SK-N-SH (cell line): ENCODE results near the gene SERPINB12. TPM values are rescaled to one million over a fixed set of nuclear protein-coding genes. Genes with fewer than 3 reads are reported as not detected.

Source experiments
- CTCF ChIA-PET: fragments of 300-600, 350-600 bp; formaldehyde crosslinking; extraction: SDS; loops from one replicate; lab custom pipeline; 2021; lab: Yijun Ruan, JAX
- POLR2A ChIA-PET: fragments of 350-600 bp; sonication (Branson Sonifier 250); formaldehyde crosslinking; extraction: SDS; loops from one replicate; lab custom pipeline; 2020; ENCODE audit warnings: antibody characterized with exemption, inconsistent platforms; lab: Yijun Ruan, JAX
- DNase-seq: peaks from one replicate; pipeline ENCODE4 v3.0.0; 2012
- H2AFZ ChIP-seq: fragments of 200-600 bp; sonication (generic); 2 replicates; pipeline ENCODE4 v1.8.1; 2016; ENCODE audit warnings: antibody characterized with exemption, mild to moderate bottlenecking, low read depth
- H3F3A ChIP-seq: fragments of 200-600 bp; sonication (generic); replicated peaks from 2 replicates; pipeline ENCODE3; 2016; ENCODE audit warnings: antibody characterized with exemption, mild to moderate bottlenecking; ENCODE audit not compliant: insufficient read depth
- H3K27ac ChIP-seq, 2 experiments: fragments of 200-500 bp in 1 of 2; fragments of 200-600 bp in 1 of 2; sonication (Bioruptor generic) in 1 of 2; sonication (generic), shearing (Covaris generic) in 1 of 2; 2 replicates each; pipeline versions ENCODE4 v1.5.1 to v1.6.1; 2014 to 2016; ENCODE audit warnings: low read depth in 2 of 2, inconsistent platforms in 1 of 2, low read length in 1 of 2, mild to moderate bottlenecking in 1 of 2, mixed read lengths in 1 of 2
- H3K27me3 ChIP-seq: fragments of 200-600 bp; sonication (generic), shearing (Covaris generic); 2 replicates; pipeline ENCODE4 v1.6.1; 2016; ENCODE audit warnings: mixed run types; ENCODE audit not compliant: insufficient read depth
- H3K36me3 ChIP-seq, 2 experiments: fragments of 200-500 bp in 1 of 2; fragments of 200-600 bp in 1 of 2; sonication (Bioruptor generic) in 1 of 2; sonication (generic) in 1 of 2; replicated peaks in 1 of 2; 2 replicates each; pipeline versions ENCODE3 to v1.5.1; 2014 to 2016; ENCODE audit warnings: low read length in 1 of 2, mild to moderate bottlenecking in 1 of 2; ENCODE audit not compliant: insufficient read depth in 2 of 2, control insufficient read depth in 1 of 2
- H3K4me1 ChIP-seq, 2 experiments: fragments of 200-500 bp in 1 of 2; fragments of 200-600 bp in 1 of 2; sonication (Bioruptor generic) in 1 of 2; sonication (generic), shearing (Covaris generic) in 1 of 2; 2 replicates each; pipeline versions ENCODE4 v1.5.1 to v1.6.1; 2014 to 2016; ENCODE audit warnings: low read depth in 1 of 2, low read length in 1 of 2, mixed run types in 1 of 2; ENCODE audit not compliant: insufficient read depth in 2 of 2, control insufficient read depth in 1 of 2
- H3K4me2 ChIP-seq: fragments of 200-600 bp; sonication (generic), shearing (Covaris generic); 2 replicates; pipeline ENCODE4 v1.6.1; 2017; ENCODE audit warnings: mixed run types
- H3K4me3 ChIP-seq, 2 experiments: fragments of 200-500 bp in 1 of 2; fragments of 200-600 bp in 1 of 2; sonication (Bioruptor generic) in 1 of 2; sonication (generic), shearing (Covaris generic) in 1 of 2; 2 replicates each; pipeline versions ENCODE4 v1.5.1 to v1.8.1; 2014 to 2016; ENCODE audit warnings: low read depth in 2 of 2, inconsistent platforms in 1 of 2, low read length in 1 of 2, mild to moderate bottlenecking in 1 of 2, mixed read lengths in 1 of 2, moderate library complexity in 1 of 2
- H3K79me2 ChIP-seq: fragments of 200-600 bp; sonication (generic); 2 replicates; pipeline ENCODE4 v1.8.1; 2017; ENCODE audit warnings: mild to moderate bottlenecking; ENCODE audit not compliant: insufficient read depth
- H3K9ac ChIP-seq: fragments of 200-600 bp; sonication (generic); 2 replicates; pipeline ENCODE4 v1.6.1; 2017; ENCODE audit warnings: mixed run types
- H3K9me2 ChIP-seq: fragments of 200-600 bp; sonication (generic); 2 replicates; pipeline ENCODE4 v1.6.1; 2017; ENCODE audit warnings: mixed run types
- H3K9me3 ChIP-seq: fragments of 200-600 bp; sonication (generic); 2 replicates; pipeline ENCODE4 v1.6.1; 2017; ENCODE audit warnings: mixed run types, mild to moderate bottlenecking, moderate library complexity
- H4K20me1 ChIP-seq: fragments of 200-600 bp; sonication (generic); 2 replicates; pipeline ENCODE4 v1.6.1; 2017; ENCODE audit warnings: mild to moderate bottlenecking, mixed run types; ENCODE audit not compliant: insufficient read depth
- CHD2 ChIP-seq: fragments of 150-350 bp; IDR thresholded peaks from 2 replicates; pipeline ENCODE4 v1.6.1; 2018; ENCODE audit warnings: low read length; ENCODE audit not compliant: partially characterized antibody
- EP300 ChIP-seq, 2 experiments: IDR thresholded peaks; 2 replicates each; pipeline versions ENCODE4 v1.4.0 to v1.6.1; 2012; ENCODE audit warnings: borderline replicate concordance in 1 of 2, low read depth in 1 of 2, low read length in 1 of 2
- EZH2phosphoT487 ChIP-seq: fragments of 200-600 bp; sonication (generic); IDR thresholded peaks from 2 replicates; pipeline ENCODE4 v1.6.1; 2017; ENCODE audit warnings: low read depth, mixed run types, mild to moderate bottlenecking, antibody characterized with exemption, moderate library complexity, borderline replicate concordance
- FOSL2 ChIP-seq: IDR thresholded peaks from 2 replicates; pipeline ENCODE4 v1.4.0; 2012; ENCODE audit warnings: low read depth, mild to moderate bottlenecking, moderate library complexity, borderline replicate concordance
- FOXJ3 ChIP-seq: sonication (generic); formaldehyde crosslinking; IDR thresholded peaks from 2 replicates; pipeline ENCODE4 v1.5.1; 2020; ENCODE audit warnings: mild to moderate bottlenecking, missing genetic modification reagents
- FOXM1 ChIP-seq: IDR thresholded peaks from 2 replicates; pipeline ENCODE4 v1.4.0; 2012; ENCODE audit warnings: low read depth, mild to moderate bottlenecking
- GATA2 ChIP-seq: sonication (generic); formaldehyde crosslinking; IDR thresholded peaks from 2 replicates; pipeline ENCODE4 v1.5.0; 2020; ENCODE audit warnings: mild to moderate bottlenecking, missing genetic modification reagents
- JUND ChIP-seq: IDR thresholded peaks from 2 replicates; pipeline ENCODE4 v1.4.0; 2012
- RCOR1 ChIP-seq: fragments of 150-350 bp; IDR thresholded peaks from 2 replicates; pipeline ENCODE4 v1.6.1; 2017; ENCODE audit warnings: antibody characterized with exemption, low read length
- RFX5 ChIP-seq: IDR thresholded peaks from 2 replicates; pipeline ENCODE4 v1.6.1; 2012; ENCODE audit warnings: mild to moderate bottlenecking, improper control_type of control experiment, low read length
- WGBS: methylation state at CpG from one replicate; pipeline ENCODE4 v1.1.6; 2017; ENCODE audit warnings: low lambda C conversion rate; 5-methylcytosine and 5-hydroxymethylcytosine counted together
- polyA plus RNA-seq, 3 experiments: library from polyadenylated mRNA; depleted of rRNA; stranded (reverse); fragments of >200 nt; gene quantifications; 2 replicates each; pipeline ENCODE4 v1.2.3, GENCODE V29; 2012
- TF ChIP-seq, protein P1 (sequence below): IDR thresholded peaks from 2 replicates; pipeline ENCODE4; 2012
- TF ChIP-seq, protein P2 (sequence below): IDR thresholded peaks from 2 replicates; pipeline ENCODE4 v1.4.0; 2012; ENCODE audit warnings: low read depth
- TF ChIP-seq, protein P3 (sequence below): fragments of 150-350 bp; IDR thresholded peaks from 2 replicates; pipeline ENCODE4 v1.6.1; 2016; ENCODE audit warnings: mild to moderate bottlenecking, low read depth, low read length
- TF ChIP-seq, protein P4 (sequence below): fragments of 150-350 bp; IDR thresholded peaks from 2 replicates; pipeline ENCODE4 v1.6.1; 2017; ENCODE audit warnings: antibody characterized with exemption, low read length, low read depth, borderline replicate concordance
- TF ChIP-seq, protein P5 (sequence below): IDR thresholded peaks from 2 replicates; pipeline ENCODE4 v1.6.1; 2012; ENCODE audit warnings: mild to moderate bottlenecking, low read depth, low read length, moderate library complexity
- TF ChIP-seq, protein P6 (sequence below): IDR thresholded peaks from 2 replicates; pipeline ENCODE4 v1.4.0; 2012; ENCODE audit warnings: low read depth, borderline replicate concordance
- TF ChIP-seq, protein P7 (sequence below): fragments of 200-600 bp; sonication (generic); IDR thresholded peaks from 2 replicates; pipeline ENCODE4 v1.6.1; 2017; ENCODE audit warnings: antibody characterized with exemption, mild to moderate bottlenecking, moderate library complexity

The SERPINB12 gene
- polyA plus RNA-seq, 1 of the 3 experiments (the other 2 are of a cell fraction) = not detected

DNA sequence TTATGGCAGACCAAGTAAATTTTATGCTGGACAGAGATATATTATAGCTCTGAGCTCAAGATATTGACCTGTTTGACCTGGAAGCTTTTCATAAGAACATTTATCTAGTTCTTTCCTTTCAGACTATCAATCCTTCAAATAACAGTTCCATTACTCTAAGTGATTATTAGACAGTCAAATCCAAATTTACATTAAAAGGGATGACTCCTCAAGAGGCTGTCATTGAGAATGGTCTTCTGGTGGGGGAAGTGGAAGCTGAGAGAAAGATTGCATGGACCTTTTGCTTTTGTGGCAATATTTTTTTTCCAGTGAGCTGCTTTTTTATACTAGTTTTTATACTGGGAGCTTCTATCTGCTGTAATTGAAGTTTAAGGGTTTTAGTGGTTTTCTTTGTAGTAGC lies 14.9 kb upstream of the SERPINB12 start (continued):
- TF ChIP-seq FOSL2 = no peak
- TF ChIP-seq, protein P1, sequence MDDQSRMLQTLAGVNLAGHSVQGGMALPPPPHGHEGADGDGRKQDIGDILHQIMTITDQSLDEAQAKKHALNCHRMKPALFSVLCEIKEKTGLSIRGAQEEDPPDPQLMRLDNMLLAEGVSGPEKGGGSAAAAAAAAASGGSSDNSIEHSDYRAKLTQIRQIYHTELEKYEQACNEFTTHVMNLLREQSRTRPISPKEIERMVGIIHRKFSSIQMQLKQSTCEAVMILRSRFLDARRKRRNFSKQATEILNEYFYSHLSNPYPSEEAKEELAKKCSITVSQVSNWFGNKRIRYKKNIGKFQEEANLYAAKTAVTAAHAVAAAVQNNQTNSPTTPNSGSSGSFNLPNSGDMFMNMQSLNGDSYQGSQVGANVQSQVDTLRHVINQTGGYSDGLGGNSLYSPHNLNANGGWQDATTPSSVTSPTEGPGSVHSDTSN = no peak
- no peak for TF ChIP-seq FOXJ3 (CRISPR knock-in tag)
- TF ChIP-seq, protein P2, sequence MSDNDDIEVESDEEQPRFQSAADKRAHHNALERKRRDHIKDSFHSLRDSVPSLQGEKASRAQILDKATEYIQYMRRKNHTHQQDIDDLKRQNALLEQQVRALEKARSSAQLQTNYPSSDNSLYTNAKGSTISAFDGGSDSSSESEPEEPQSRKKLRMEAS = no peak
- TF ChIP-seq RFX5 = no peak

DNA sequence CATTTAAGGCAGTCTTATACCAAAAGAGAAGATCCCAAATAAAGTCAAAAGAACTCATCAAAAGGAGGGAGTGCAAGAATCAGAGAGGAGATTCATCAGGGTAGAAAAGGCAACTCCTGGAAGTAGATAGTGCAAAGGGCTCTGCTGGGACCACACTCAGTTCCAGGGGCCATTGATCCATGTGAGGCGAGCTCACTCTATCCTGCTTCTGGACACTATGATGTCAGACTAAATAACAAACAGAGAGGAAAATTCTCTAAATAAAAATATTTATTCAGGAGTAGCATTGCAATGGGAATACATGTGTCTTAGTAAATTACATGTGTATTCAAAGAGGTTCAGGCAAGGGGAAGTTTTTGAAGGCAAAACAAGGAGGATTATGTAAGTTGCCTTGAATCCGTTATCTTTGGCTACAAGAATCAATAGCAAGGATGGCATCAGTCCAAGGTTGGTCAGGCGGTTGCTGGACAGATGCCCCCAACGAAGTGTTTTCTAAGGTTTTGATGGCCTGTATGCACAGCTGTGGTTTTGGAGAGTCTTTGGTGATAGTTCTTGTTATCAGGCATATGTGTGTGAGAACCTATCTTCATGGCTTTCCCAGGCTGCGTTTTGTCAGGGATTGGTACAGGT lies 13.2 kb upstream of the SERPINB12 start:
- H3K27me3 ChIP-seq = peaks cover 8% of the 10 kb centered on the region; the same call in 1 of the 2 replicates
- no peaks in the 10 kb centered on the region for H3K9me3 ChIP-seq
- WGBS = 3% methylated on average over 5 of the region's 5 CpGs
- H3K9ac ChIP-seq = no peak overlapping the region
- no peak overlapping the region for H3K27ac ChIP-seq
- CTCF ChIA-PET = interaction anchor here (3.7 kb wide), 1 partner anchor 10 kb away, joined by 24 read pairs; no protein-coding TSS in a partner anchor
- TF ChIP-seq, protein P2 = no peak
- TF ChIP-seq, protein P3, sequence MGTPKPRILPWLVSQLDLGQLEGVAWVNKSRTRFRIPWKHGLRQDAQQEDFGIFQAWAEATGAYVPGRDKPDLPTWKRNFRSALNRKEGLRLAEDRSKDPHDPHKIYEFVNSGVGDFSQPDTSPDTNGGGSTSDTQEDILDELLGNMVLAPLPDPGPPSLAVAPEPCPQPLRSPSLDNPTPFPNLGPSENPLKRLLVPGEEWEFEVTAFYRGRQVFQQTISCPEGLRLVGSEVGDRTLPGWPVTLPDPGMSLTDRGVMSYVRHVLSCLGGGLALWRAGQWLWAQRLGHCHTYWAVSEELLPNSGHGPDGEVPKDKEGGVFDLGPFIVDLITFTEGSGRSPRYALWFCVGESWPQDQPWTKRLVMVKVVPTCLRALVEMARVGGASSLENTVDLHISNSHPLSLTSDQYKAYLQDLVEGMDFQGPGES = no peak
- TF ChIP-seq, protein P1 = no peak
- no peak for TF ChIP-seq CHD2
- no peak for TF ChIP-seq GATA2 (CRISPR knock-in tag)
- no peak for TF ChIP-seq EZH2phosphoT487
- TF ChIP-seq, protein P4, sequence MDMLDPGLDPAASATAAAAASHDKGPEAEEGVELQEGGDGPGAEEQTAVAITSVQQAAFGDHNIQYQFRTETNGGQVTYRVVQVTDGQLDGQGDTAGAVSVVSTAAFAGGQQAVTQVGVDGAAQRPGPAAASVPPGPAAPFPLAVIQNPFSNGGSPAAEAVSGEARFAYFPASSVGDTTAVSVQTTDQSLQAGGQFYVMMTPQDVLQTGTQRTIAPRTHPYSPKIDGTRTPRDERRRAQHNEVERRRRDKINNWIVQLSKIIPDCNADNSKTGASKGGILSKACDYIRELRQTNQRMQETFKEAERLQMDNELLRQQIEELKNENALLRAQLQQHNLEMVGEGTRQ = no peak
- no peak for TF ChIP-seq RCOR1
- TF ChIP-seq RFX5 = no peak
- no peak for TF ChIP-seq EP300 (IDR thresholded peaks at IDR 0.05; ENCODE audit: borderline replicate concordance in 1 of 2, low read depth in 1 of 2, low read length in 1 of 2)
- TF ChIP-seq, protein P5, sequence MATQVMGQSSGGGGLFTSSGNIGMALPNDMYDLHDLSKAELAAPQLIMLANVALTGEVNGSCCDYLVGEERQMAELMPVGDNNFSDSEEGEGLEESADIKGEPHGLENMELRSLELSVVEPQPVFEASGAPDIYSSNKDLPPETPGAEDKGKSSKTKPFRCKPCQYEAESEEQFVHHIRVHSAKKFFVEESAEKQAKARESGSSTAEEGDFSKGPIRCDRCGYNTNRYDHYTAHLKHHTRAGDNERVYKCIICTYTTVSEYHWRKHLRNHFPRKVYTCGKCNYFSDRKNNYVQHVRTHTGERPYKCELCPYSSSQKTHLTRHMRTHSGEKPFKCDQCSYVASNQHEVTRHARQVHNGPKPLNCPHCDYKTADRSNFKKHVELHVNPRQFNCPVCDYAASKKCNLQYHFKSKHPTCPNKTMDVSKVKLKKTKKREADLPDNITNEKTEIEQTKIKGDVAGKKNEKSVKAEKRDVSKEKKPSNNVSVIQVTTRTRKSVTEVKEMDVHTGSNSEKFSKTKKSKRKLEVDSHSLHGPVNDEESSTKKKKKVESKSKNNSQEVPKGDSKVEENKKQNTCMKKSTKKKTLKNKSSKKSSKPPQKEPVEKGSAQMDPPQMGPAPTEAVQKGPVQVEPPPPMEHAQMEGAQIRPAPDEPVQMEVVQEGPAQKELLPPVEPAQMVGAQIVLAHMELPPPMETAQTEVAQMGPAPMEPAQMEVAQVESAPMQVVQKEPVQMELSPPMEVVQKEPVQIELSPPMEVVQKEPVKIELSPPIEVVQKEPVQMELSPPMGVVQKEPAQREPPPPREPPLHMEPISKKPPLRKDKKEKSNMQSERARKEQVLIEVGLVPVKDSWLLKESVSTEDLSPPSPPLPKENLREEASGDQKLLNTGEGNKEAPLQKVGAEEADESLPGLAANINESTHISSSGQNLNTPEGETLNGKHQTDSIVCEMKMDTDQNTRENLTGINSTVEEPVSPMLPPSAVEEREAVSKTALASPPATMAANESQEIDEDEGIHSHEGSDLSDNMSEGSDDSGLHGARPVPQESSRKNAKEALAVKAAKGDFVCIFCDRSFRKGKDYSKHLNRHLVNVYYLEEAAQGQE = no peak
- no peak for TF ChIP-seq JUND
- no peak for TF ChIP-seq FOXM1
- TF ChIP-seq, protein P6, sequence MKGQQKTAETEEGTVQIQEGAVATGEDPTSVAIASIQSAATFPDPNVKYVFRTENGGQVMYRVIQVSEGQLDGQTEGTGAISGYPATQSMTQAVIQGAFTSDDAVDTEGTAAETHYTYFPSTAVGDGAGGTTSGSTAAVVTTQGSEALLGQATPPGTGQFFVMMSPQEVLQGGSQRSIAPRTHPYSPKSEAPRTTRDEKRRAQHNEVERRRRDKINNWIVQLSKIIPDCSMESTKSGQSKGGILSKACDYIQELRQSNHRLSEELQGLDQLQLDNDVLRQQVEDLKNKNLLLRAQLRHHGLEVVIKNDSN = no peak
- TF ChIP-seq, protein P7, sequence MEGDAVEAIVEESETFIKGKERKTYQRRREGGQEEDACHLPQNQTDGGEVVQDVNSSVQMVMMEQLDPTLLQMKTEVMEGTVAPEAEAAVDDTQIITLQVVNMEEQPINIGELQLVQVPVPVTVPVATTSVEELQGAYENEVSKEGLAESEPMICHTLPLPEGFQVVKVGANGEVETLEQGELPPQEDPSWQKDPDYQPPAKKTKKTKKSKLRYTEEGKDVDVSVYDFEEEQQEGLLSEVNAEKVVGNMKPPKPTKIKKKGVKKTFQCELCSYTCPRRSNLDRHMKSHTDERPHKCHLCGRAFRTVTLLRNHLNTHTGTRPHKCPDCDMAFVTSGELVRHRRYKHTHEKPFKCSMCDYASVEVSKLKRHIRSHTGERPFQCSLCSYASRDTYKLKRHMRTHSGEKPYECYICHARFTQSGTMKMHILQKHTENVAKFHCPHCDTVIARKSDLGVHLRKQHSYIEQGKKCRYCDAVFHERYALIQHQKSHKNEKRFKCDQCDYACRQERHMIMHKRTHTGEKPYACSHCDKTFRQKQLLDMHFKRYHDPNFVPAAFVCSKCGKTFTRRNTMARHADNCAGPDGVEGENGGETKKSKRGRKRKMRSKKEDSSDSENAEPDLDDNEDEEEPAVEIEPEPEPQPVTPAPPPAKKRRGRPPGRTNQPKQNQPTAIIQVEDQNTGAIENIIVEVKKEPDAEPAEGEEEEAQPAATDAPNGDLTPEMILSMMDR = no peak
- TF ChIP-seq, all 33 proteins: peak for 0
- no peak for DNase-seq
- Histone ChIP-seq H3K4me2 (no peak overlapping the region), H3K4me1 (no peaks in the 10 kb centered on the region), H3F3A (no peaks in the 10 kb centered on the region), H3K4me3 (no peak overlapping the region), H3K9me2 (no peaks in the 10 kb centered on the region), H3K79me2 (no peaks in the 10 kb centered on the region), H2AFZ (no peak overlapping the region), H4K20me1 (no peaks in the 10 kb centered on the region), H3K36me3 (no peaks in the 10 kb centered on the region)
- POLR2A ChIA-PET = no interaction called here
